A549 (cell line): ENCODE data around the gene CGN. TPM values are rescaled to one million over a fixed set of nuclear protein-coding genes. Genes with fewer than 3 reads are reported as not detected.
A peak's percentile ranks its signal among the peaks of the same experiment; 100 is the strongest.

Experiments used
- ATAC-seq, 2 experiments: fragments of 200-7000 bp in 1 of 2; fragments of >200 bp in 1 of 2; cut with Nextera tagmentation in 1 of 2; cut with Tn5 transposase in 1 of 2; 3 replicates each; pipeline versions ENCODE4 v1.8.0 to v1.9.1; 2018 to 2020; ENCODE audit warnings: mild to moderate bottlenecking in 1 of 2, moderate library complexity in 1 of 2
- CTCF ChIA-PET: fragments of 300-600 bp; sonication (Branson Sonifier 250); formaldehyde crosslinking; extraction: SDS; loops from one replicate; lab custom pipeline; 2021; ENCODE audit warnings: antibody characterized with exemption, inconsistent platforms; lab: Yijun Ruan, JAX
- POLR2A ChIA-PET: fragments of 350-600 bp; formaldehyde crosslinking; extraction: SDS; loops from one replicate; lab custom pipeline; 2021; ENCODE audit warnings: antibody characterized with exemption, inconsistent platforms; lab: Yijun Ruan, JAX
- DNase-seq, 2 experiments: peaks; one replicate each; pipeline versions ENCODE4 v3.0.0 to v3.0.0-alpha.2; 2011 to 2016; ENCODE audit warnings: low read depth in 1 of 2, low spot score in 1 of 2
- FAIRE-seq: peaks from 2 replicates; lab custom pipeline; 2011; peaks lifted over from hg19 to GRCh38; lab: Jason Lieb, UNC
- H3K27ac ChIP-seq, 2 experiments: fragments of >200 bp; sonication (Bioruptor Twin); formaldehyde crosslinking; 3 replicates each; pipeline ENCODE4 v1.5.1; 2016 to 2017
- H3K4me1 ChIP-seq: fragments of >200 bp; sonication (Bioruptor Twin); formaldehyde crosslinking; 3 replicates; pipeline ENCODE4 v1.6.1; 2016
- H3K4me2 ChIP-seq: fragments of >200 bp; sonication (Bioruptor Twin); formaldehyde crosslinking; 3 replicates; pipeline ENCODE4 v1.6.1; 2016
- H3K4me3 ChIP-seq: fragments of >200 bp; sonication (Bioruptor Twin); formaldehyde crosslinking; 3 replicates; pipeline ENCODE4 v1.5.1; 2016
- H3K9me3 ChIP-seq: fragments of >200 bp; sonication (Bioruptor Twin); formaldehyde crosslinking; 3 replicates; pipeline ENCODE4 v1.6.1; 2016
- CEBPB ChIP-seq, 2 experiments: fragments of >200 bp in 1 of 2; sonication (Bioruptor Twin) in 1 of 2; formaldehyde crosslinking in 1 of 2; IDR thresholded peaks; 2 replicates each; pipeline ENCODE4 v1.6.1; 2012 to 2016
- CHD2 ChIP-seq: fragments of 150-350 bp; IDR thresholded peaks from 2 replicates; pipeline ENCODE4 v1.6.1; 2014; ENCODE audit warnings: low read length; ENCODE audit not compliant: partially characterized antibody
- EHF ChIP-seq: fragments of 250-450 bp; sonication (Bioruptor Pico); IDR thresholded peaks from 2 replicates; pipeline ENCODE4 v1.5.0; 2020; ENCODE audit warnings: mild to moderate bottlenecking
- FOSB ChIP-seq: fragments of 250-450 bp; sonication (Bioruptor Pico); IDR thresholded peaks from 2 replicates; pipeline ENCODE4 v1.5.0; 2020; ENCODE audit warnings: mild to moderate bottlenecking, moderate library complexity
- FOSL2 ChIP-seq, 2 experiments: fragments of 450-650 bp in 1 of 2; fragments of >200 bp in 1 of 2; sonication (Bioruptor Twin) in 1 of 2; formaldehyde crosslinking; IDR thresholded peaks; 2 replicates each; pipeline versions ENCODE4 v1.5.0 to v1.6.1; 2016 to 2020; ENCODE audit warnings: mild to moderate bottlenecking in 1 of 2, moderate library complexity in 1 of 2
- FOXS1 ChIP-seq: fragments of 250-450 bp; sonication (Bioruptor Pico); IDR thresholded peaks from 2 replicates; pipeline ENCODE4 v1.5.0; 2020; ENCODE audit warnings: mild to moderate bottlenecking, moderate library complexity
- HDAC2 ChIP-seq: fragments of 200-600 bp; sonication (generic); IDR thresholded peaks from 2 replicates; pipeline ENCODE4 v1.6.1; 2016
- HOXB5 ChIP-seq: fragments of 250-450 bp; sonication (Bioruptor Pico); IDR thresholded peaks from 2 replicates; pipeline ENCODE4 v1.5.0; 2020; ENCODE audit warnings: mild to moderate bottlenecking, moderate library complexity
- JUN ChIP-seq, 2 experiments: fragments of >200 bp; sonication (Bioruptor Twin); formaldehyde crosslinking; IDR thresholded peaks; 2 replicates in 1 of 2; 3 replicates in 1 of 2; pipeline ENCODE4 v1.6.1; 2016 to 2017
- JUNB ChIP-seq: fragments of >200 bp; sonication (Bioruptor Twin); formaldehyde crosslinking; IDR thresholded peaks from 2 replicates; pipeline ENCODE4 v1.6.1; 2016
- KDM5A ChIP-seq: fragments of 200-600 bp; sonication (generic); IDR thresholded peaks from 2 replicates; pipeline ENCODE4 v1.6.1; 2016; ENCODE audit warnings: antibody characterized with exemption, mild to moderate bottlenecking
- MAFK ChIP-seq: fragments of 450-650 bp; IDR thresholded peaks from 2 replicates; pipeline ENCODE4 v1.6.1; 2014; ENCODE audit not compliant: partially characterized antibody
- MAZ ChIP-seq: fragments of 150-350 bp; IDR thresholded peaks from 2 replicates; pipeline ENCODE4 v1.6.1; 2014; ENCODE audit warnings: antibody characterized with exemption, low read depth, low read length, borderline replicate concordance
- NPAS2 ChIP-seq: fragments of 250-450 bp; sonication (Bioruptor Pico); IDR thresholded peaks from 2 replicates; pipeline ENCODE4 v1.8.0; 2022; ENCODE audit warnings: mild to moderate bottlenecking, moderate library complexity, borderline replicate concordance
- PHF8 ChIP-seq: fragments of 200-600 bp; sonication (generic); IDR thresholded peaks from 2 replicates; pipeline ENCODE4 v1.6.1; 2016; ENCODE audit warnings: low read depth, mild to moderate bottlenecking, antibody characterized with exemption, moderate library complexity, borderline replicate concordance
- TFCP2L1 ChIP-seq: fragments of 250-450 bp; sonication (Bioruptor Pico); IDR thresholded peaks from 2 replicates; pipeline ENCODE4 v1.5.0; 2021; ENCODE audit warnings: mild to moderate bottlenecking
- WGBS: methylation state at CpG from one replicate; pipeline ENCODE4 v1.1.6; 2017; ENCODE audit errors: missing lambda C conversion rate; 5-methylcytosine and 5-hydroxymethylcytosine counted together
- polyA plus RNA-seq, 4 experiments: library from polyadenylated mRNA; depleted of rRNA in 3 of 4; stranded (reverse); fragments of >200 nt; fragmentation: RNase III in 1 of 4; extraction: RNeasy Plus Mini Kit Qiagen cat#74134 plus additional on column Dnase treatment in 1 of 4; gene quantifications; 2 replicates in 3 of 4; 3 replicates in 1 of 4; pipeline ENCODE4 v1.2.3, GENCODE V29; 2011 to 2017
- TF ChIP-seq, protein P1 (sequence below): fragments of 150-350 bp; IDR thresholded peaks from 2 replicates; pipeline ENCODE4 v1.6.1; 2014; ENCODE audit warnings: low read depth, mild to moderate bottlenecking, low read length
- TF ChIP-seq, protein P2 (sequence below): IDR thresholded peaks from 2 replicates; pipeline ENCODE4 v1.6.1; 2012
- TF ChIP-seq, protein P3 (sequence below): IDR thresholded peaks from 2 replicates; pipeline ENCODE4 v1.6.1; 2012
- TF ChIP-seq, protein P4 (sequence below): fragments of 250-450 bp; sonication (Bioruptor Pico); IDR thresholded peaks from 2 replicates; pipeline ENCODE4 v1.5.0; 2020; ENCODE audit warnings: low read depth, mild to moderate bottlenecking, moderate library complexity
- TF ChIP-seq, protein P5 (sequence below): fragments of 200-600 bp; sonication (generic); IDR thresholded peaks from 2 replicates; pipeline ENCODE4 v1.6.1; 2016; ENCODE audit warnings: antibody characterized with exemption, mild to moderate bottlenecking, moderate library complexity

Gene CGN
- polyA plus RNA-seq, 2 of the 4 experiments (the other 2 are of a cell fraction): 1.8 to 2.3 TPM

DNA sequence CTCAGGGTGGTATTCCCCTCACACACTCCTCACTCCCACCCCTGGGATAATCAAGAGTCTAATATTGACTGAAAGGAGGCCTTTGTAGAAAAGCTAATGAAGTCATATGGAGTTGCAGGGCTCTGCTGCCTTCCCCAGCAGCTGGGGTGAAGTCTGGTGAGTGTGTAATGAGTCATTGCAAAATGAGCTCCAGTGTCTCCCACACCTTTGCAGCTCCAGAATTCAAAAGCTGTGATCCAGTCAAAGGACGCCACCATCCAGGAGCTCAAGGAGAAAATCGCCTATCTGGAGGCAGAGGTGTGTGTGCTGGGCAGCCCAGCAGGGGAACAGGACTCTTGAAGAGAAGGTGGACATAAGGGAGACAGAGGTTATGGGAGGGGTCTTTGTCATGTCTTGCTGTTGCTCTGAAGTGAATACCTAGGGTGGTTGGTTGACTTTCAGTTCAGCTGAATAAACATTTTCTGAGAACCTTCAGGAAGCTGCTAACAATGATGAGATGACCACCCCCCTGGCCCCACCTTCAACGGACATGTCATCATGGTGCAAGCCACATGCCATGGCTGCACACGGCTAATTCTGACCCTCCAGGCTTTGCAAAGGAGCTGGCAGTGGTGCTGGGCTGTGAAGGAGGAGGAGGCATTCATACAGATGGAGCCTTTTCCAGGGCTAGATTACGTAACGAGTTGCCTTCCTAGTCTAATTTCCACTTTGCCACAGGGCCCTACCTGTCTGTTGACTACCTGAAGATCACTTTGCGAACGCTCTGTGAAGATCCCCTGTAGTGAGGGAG, 68.4 kb downstream of the CGN start:
- no peak for ATAC-seq
- peaks cover 38% of the 10 kb centered on the region for H3K4me1 ChIP-seq
- FAIRE-seq: no peak
- TF ChIP-seq HDAC2 (no peak), FOSL2 (IDR thresholded peaks at IDR 0.05) (no peak), FOSL2 (CRISPR knock-in tag; IDR thresholded peaks at IDR 0.05) (0 out of 2 replicates have a peak, but pooled peaks have one; percentile 5)
- TF ChIP-seq, protein P1, sequence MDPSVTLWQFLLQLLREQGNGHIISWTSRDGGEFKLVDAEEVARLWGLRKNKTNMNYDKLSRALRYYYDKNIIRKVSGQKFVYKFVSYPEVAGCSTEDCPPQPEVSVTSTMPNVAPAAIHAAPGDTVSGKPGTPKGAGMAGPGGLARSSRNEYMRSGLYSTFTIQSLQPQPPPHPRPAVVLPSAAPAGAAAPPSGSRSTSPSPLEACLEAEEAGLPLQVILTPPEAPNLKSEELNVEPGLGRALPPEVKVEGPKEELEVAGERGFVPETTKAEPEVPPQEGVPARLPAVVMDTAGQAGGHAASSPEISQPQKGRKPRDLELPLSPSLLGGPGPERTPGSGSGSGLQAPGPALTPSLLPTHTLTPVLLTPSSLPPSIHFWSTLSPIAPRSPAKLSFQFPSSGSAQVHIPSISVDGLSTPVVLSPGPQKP: no peak
- no peak overlapping the region for H3K4me2 ChIP-seq
- POLR2A ChIA-PET: interaction anchor here (0.6 kb wide), 1 partner anchor 107 kb away, joined by 3 read pairs; no protein-coding TSS in a partner anchor
- no peak for DNase-seq
- H3K9me3 ChIP-seq: no peaks in the 10 kb centered on the region
- H3K27ac ChIP-seq: no peak overlapping the region
- 85% methylated on average over 8 of the region's 8 CpGs for WGBS
- no peak overlapping the region for H3K4me3 ChIP-seq
- CTCF ChIA-PET: interaction anchor here (0.8 to 16.6 kb wide), 9 partner anchors 13 to 181 kb away, joined by 3 to 147 read pairs (median 3); partner anchors contain the start of gene PSMB4

DNA sequence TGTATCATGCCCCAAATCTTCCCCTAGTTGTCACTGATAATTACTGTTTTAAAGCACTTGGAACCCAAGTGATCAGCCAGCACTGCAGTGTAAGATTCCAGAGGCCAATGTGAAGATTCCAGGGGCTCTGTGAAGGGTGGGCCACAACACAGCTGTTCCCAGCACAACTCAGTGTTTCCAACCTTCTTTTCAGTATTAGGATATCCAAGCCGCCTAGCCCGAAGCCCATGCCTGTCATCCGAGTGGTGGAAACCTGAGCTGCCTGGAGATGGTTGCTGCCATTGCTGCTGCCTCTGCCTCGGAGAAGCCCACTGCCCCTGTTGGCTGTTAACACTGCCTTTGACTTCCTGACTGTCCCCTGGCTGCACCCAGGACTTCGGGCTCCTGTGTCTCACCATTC, 70.3 kb downstream of the CGN start:
- H3K4me2 ChIP-seq: no peak overlapping the region
- H3K27ac ChIP-seq: no peak overlapping the region
- ATAC-seq: no peak
- ChIA-PET POLR2A (no interaction called here), CTCF (interaction anchor here (1.0 to 16.6 kb wide), 4 partner anchors 10 to 154 kb away, joined by 3 to 147 read pairs (median 5); no protein-coding TSS in a partner anchor)
- DNase-seq: no peak
- peaks cover 46% of the 10 kb centered on the region for H3K4me1 ChIP-seq
- no peaks in the 10 kb centered on the region for H3K9me3 ChIP-seq
- TF ChIP-seq, protein P2, sequence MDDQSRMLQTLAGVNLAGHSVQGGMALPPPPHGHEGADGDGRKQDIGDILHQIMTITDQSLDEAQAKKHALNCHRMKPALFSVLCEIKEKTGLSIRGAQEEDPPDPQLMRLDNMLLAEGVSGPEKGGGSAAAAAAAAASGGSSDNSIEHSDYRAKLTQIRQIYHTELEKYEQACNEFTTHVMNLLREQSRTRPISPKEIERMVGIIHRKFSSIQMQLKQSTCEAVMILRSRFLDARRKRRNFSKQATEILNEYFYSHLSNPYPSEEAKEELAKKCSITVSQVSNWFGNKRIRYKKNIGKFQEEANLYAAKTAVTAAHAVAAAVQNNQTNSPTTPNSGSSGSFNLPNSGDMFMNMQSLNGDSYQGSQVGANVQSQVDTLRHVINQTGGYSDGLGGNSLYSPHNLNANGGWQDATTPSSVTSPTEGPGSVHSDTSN: no peak
- TF ChIP-seq TFCP2L1 (CRISPR knock-in tag): no peak
- TF ChIP-seq, protein P1: no peak
- TF ChIP-seq FOSL2 (IDR thresholded peaks at IDR 0.05): no peak
- TF ChIP-seq FOSL2 (CRISPR knock-in tag; IDR thresholded peaks at IDR 0.05): no peak
- TF ChIP-seq, protein P3, sequence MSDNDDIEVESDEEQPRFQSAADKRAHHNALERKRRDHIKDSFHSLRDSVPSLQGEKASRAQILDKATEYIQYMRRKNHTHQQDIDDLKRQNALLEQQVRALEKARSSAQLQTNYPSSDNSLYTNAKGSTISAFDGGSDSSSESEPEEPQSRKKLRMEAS: no peak
- TF ChIP-seq CHD2: no peak
- TF ChIP-seq, protein P4, sequence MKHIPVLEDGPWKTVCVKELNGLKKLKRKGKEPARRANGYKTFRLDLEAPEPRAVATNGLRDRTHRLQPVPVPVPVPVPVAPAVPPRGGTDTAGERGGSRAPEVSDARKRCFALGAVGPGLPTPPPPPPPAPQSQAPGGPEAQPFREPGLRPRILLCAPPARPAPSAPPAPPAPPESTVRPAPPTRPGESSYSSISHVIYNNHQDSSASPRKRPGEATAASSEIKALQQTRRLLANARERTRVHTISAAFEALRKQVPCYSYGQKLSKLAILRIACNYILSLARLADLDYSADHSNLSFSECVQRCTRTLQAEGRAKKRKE (CRISPR knock-in tag): no peak
- TF ChIP-seq PHF8: no peak
- no peak for TF ChIP-seq MAFK
- no peak overlapping the region for H3K4me3 ChIP-seq
- WGBS: 95% methylated on average over 5 of the region's 5 CpGs
- no peak for FAIRE-seq

DNA sequence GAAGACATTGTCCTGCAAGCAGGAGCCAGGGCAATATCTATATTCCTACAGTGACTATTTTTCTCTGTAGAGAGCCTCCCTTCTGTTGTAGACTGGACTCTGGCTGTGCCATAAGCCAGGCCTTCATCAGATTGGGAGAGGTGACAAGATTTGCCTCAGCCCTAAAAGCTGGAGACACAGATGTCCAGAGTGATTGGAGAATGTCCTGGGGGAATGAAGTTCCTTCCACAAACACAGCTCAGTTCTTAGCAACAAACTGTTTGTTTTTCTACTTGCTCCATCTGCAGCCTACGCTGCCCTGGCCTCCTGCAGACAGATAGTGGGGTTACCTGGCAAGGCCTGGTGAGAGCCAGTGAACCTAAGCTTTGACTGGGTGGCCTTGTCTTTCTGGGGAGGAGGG, 70.7 kb downstream of the CGN start:
- FAIRE-seq: no peak
- Histone ChIP-seq H3K4me2 (no peak overlapping the region), H3K4me3 (no peak overlapping the region), H3K4me1 (peaks cover 47% of the 10 kb centered on the region), H3K9me3 (no peaks in the 10 kb centered on the region), H3K27ac (no peak overlapping the region)
- ChIA-PET POLR2A (no interaction called here), CTCF (interaction anchor here (1.1 to 16.6 kb wide), 3 partner anchors 10 to 153 kb away, joined by 3 to 147 read pairs (median 6); no protein-coding TSS in a partner anchor)
- DNase-seq: no peak
- ATAC-seq: 0 out of 6 replicates have a peak, but pooled peaks of 1 of the 2 experiments have one; percentile 7
- 63% methylated on average over 1 of the region's 1 CpG for WGBS
- TF ChIP-seq CEBPB (IDR thresholded peaks at IDR 0.05) (no peak), KDM5A (no peak), TFCP2L1 (CRISPR knock-in tag) (no peak), JUN (IDR thresholded peaks at IDR 0.05) (no peak), FOXS1 (CRISPR knock-in tag) (no peak), HOXB5 (CRISPR knock-in tag) (no peak), MAZ (no peak), NPAS2 (CRISPR knock-in tag) (no peak), FOSB (no peak), EHF (CRISPR knock-in tag) (no peak), JUNB (no peak)
- TF ChIP-seq, protein P2: no peak
- TF ChIP-seq, protein P5, sequence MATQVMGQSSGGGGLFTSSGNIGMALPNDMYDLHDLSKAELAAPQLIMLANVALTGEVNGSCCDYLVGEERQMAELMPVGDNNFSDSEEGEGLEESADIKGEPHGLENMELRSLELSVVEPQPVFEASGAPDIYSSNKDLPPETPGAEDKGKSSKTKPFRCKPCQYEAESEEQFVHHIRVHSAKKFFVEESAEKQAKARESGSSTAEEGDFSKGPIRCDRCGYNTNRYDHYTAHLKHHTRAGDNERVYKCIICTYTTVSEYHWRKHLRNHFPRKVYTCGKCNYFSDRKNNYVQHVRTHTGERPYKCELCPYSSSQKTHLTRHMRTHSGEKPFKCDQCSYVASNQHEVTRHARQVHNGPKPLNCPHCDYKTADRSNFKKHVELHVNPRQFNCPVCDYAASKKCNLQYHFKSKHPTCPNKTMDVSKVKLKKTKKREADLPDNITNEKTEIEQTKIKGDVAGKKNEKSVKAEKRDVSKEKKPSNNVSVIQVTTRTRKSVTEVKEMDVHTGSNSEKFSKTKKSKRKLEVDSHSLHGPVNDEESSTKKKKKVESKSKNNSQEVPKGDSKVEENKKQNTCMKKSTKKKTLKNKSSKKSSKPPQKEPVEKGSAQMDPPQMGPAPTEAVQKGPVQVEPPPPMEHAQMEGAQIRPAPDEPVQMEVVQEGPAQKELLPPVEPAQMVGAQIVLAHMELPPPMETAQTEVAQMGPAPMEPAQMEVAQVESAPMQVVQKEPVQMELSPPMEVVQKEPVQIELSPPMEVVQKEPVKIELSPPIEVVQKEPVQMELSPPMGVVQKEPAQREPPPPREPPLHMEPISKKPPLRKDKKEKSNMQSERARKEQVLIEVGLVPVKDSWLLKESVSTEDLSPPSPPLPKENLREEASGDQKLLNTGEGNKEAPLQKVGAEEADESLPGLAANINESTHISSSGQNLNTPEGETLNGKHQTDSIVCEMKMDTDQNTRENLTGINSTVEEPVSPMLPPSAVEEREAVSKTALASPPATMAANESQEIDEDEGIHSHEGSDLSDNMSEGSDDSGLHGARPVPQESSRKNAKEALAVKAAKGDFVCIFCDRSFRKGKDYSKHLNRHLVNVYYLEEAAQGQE: no peak
